Stomach smooth muscle (tissue), 2 donors: ENCODE results near the gene CFAP74.

Experiments used
- H3K27ac ChIP-seq: one replicate; pipeline ENCODE4 v1.7.0; 2013; ENCODE audit warnings: mild to moderate bottlenecking, low read length, inconsistent platforms
- H3K27me3 ChIP-seq, 2 donors: one replicate each; pipeline ENCODE4 v1.7.0; 2013; ENCODE audit warnings: low read length in 2 of 2; ENCODE audit not compliant: insufficient read depth in 2 of 2, control insufficient read depth in 1 of 2
- H3K36me3 ChIP-seq, 2 donors: one replicate each; pipeline ENCODE4 v1.7.0; 2013; ENCODE audit warnings: low read length in 2 of 2; ENCODE audit not compliant: control insufficient read depth in 2 of 2, insufficient read depth in 2 of 2
- H3K4me1 ChIP-seq: one replicate; pipeline ENCODE4 v1.7.0; 2013; ENCODE audit warnings: low read length; ENCODE audit not compliant: control insufficient read depth, insufficient read depth
- H3K4me3 ChIP-seq, 2 donors: one replicate each; pipeline ENCODE4 v1.7.0; 2013; ENCODE audit warnings: low read length in 2 of 2
- H3K9ac ChIP-seq, 2 donors: one replicate each; pipeline ENCODE4 v1.7.0; 2013; ENCODE audit warnings: low read length in 2 of 2, mild to moderate bottlenecking in 1 of 2
- H3K9me3 ChIP-seq, 2 donors: one replicate each; pipeline ENCODE4 v1.7.0; 2013; ENCODE audit warnings: low read length in 2 of 2; ENCODE audit not compliant: control insufficient read depth in 2 of 2
- donor health status: healthy.
- donor health status: Pancreatic carcinoma.

Gene CFAP74

DNA sequence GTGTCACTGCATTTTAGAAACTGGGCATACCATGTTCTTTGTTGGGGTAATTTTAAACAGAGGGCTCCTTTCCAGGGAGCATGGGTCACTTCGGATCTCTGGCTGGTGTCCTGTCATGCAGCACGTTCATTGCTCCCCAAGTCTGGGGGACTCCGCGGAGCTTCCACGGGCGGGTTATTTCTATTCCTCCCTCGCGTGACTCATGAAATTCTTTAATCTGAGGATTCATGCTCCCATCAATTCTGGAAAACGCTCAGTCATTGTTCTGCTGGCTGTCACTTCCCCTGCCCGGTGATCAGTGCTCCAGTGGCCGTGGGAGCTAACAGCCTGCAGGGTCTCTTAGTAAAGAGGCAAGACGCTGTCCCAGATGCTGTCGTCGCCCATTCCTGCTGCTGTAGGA lies 28.1 kb downstream of the CFAP74 start:
- Histone ChIP-seq H3K4me3 (no peak overlapping the region), H3K27ac (no peak overlapping the region), H3K36me3 (no peaks in the 10 kb centered on the region), H3K4me1 (no peaks in the 10 kb centered on the region), H3K9me3 (no peaks in the 10 kb centered on the region), H3K27me3 (peaks cover 7 to 12% of the 10 kb centered on the region in 2 donors), H3K9ac (no peak overlapping the region)

DNA sequence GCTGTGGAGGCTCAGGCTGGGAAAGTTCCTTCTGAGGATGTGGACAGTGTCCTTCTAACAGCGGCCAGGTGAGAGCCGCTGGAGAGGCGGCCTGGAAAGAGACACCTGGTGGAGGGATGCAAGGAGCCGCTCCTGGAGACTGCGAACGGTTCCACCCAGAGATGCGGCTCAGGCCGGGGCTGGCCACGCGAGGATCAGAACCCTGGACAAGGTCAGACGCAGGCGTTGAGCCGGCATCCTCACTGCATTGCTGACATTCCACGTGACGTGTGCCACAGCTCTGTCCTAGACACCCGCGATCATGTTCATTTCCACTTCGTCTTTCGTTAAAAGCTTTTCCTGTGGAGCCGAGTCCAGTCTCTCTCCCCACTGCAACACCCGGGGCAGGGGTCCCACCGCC lies 28.8 kb downstream of the CFAP74 start:
- H3K27me3 ChIP-seq: peaks cover 7 to 12% of the 10 kb centered on the region in 2 donors
- no peaks in the 10 kb centered on the region for H3K4me1 ChIP-seq

DNA sequence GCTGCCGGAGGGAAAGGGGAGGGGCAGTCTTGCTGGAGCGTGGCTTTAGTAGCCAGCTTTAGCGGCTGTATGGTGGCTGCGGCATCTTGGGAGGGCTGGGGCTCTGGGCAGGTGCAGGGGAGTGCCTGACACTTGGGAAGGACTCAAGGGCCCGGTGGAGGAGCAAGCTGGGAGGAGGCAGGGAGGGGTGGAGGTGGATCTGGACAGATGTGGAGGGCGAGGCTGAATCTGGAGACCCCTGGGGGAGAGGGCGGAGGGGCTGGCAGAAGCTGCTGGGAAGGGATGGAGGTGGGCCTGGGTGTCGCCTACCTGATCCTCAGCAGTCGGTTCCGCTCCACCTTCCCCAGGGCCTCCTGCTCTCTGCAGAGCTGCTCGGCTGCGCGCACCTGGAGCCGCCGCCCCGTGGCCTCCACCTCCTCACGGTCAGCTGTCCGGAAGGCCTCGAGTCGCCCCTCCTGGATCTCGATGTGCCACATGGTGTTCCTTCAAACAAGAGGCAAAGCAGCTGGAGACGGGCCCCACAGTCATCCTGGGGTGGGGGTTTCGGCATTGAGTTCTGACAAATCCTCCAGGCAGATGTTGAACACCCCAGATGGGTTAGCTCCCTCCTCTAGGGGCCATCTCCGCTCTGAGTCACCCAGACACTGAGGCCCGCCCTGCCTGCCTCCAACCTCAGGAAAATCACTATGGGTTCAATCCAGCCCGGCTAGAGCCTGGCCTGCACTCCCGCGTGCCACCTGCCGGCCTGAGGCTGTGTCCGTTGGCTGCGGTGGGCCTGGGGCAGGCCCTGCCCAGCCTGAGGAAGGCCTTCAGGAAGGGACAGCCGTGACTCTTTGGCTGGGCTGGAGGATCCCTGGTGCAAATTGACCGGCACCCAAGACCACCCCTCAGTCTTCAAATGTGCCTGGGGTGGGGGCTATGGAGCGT lies 29.6 kb downstream of the CFAP74 start:
- Histone ChIP-seq H3K4me3 (no peak overlapping the region), H3K27ac (no peak overlapping the region), H3K4me1 (no peaks in the 10 kb centered on the region), H3K27me3 (peaks cover 7 to 12% of the 10 kb centered on the region in 2 donors), H3K36me3 (no peaks in the 10 kb centered on the region), H3K9ac (no peak overlapping the region), H3K9me3 (no peaks in the 10 kb centered on the region)

More for the DNA sequence above, 28.8 kb downstream of the CFAP74 start:
- no peak overlapping the region for H3K9ac ChIP-seq
- no peaks in the 10 kb centered on the region for H3K36me3 ChIP-seq
- H3K9me3 ChIP-seq: no peaks in the 10 kb centered on the region
- H3K27ac ChIP-seq: no peak overlapping the region
- H3K4me3 ChIP-seq: no peak overlapping the region

DNA sequence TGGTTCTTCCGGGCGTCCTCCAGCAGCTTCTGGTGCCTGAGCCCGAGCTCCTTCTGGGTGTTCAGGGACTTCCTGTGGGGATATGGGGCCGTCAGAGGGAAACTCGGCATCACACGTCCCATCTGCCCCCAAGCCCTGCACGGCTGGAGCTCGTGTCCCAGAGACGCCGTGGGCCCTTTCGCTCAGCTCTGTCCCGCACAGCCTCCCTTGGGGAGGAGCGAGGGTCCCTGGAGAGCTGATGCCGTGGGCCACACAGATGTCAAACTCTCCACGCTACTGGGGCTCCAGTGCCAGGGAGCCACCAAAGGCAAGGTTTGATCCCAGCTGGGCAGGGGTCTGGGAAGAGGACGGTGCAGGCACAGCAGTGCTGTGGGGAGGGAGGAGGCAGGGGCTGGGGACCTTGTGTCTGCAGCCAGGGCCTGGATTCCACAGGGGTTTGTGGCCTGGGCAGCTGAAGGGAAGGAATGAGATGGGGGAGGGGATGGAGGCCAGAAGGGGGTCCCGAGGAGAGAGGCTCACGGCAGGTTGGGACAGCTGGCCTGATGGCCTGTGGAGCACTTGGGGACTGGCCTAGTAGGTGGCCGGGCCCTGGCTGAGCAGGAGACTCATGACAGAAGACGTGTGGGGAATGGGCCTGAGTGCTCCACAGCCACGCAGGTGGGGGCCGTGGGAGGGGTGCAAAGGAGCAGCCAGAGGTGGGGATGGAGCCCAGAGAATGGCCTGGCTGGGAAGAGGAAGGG lies 30.4 kb downstream of the CFAP74 start:
- no peak overlapping the region for H3K27ac ChIP-seq
- no peak overlapping the region for H3K4me3 ChIP-seq
- no peaks in the 10 kb centered on the region for H3K36me3 ChIP-seq
- H3K27me3 ChIP-seq: peaks cover 9 to 12% of the 10 kb centered on the region in 2 donors
- no peaks in the 10 kb centered on the region for H3K4me1 ChIP-seq
- H3K9ac ChIP-seq: no peak overlapping the region
- H3K9me3 ChIP-seq: no peaks in the 10 kb centered on the region

DNA sequence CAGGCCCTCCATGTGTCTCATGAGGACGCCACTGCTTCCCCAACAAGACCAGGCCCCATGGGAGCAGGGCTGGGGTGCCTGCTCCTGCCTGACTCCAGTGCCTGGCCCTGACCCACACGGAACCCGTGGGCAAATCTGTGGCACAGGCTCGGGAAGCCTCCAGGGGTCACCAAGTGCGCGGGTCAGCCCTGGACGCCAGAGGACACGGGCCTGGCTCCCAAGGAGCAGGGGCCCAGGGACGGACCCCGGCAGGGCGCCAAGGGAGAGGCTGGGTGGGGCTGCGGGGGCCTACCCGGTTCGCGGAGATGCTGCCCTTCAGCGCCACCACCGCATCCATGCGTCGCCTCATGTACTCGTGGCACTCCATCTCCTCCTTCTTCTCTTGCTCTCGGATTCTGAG lies 31.9 kb downstream of the CFAP74 start:
- Histone ChIP-seq H3K36me3 (no peaks in the 10 kb centered on the region), H3K4me1 (no peaks in the 10 kb centered on the region), H3K9ac (no peak overlapping the region), H3K4me3 (no peak overlapping the region), H3K27ac (no peak overlapping the region), H3K27me3 (peaks cover 15 to 16% of the 10 kb centered on the region in 2 donors), H3K9me3 (no peaks in the 10 kb centered on the region)

DNA sequence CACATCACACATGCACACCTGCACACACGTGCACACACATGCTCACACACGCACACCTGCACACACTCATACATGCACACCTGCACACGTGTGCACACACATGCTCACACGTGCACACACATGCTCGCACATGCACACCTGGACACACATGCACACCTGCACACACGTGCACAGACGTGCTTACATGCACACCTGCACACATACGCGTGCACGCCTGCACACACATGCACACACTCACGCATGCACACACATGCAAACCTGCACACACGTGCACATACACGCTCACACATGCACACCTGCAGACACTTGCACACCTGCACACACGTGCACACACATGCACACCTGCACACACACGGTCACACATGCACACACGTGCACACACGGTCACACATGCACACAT lies 32.6 kb downstream of the CFAP74 start:
- no peaks in the 10 kb centered on the region for H3K9me3 ChIP-seq
- H3K4me3 ChIP-seq: no peak overlapping the region
- H3K9ac ChIP-seq: no peak overlapping the region
- peaks cover 15 to 16% of the 10 kb centered on the region in 2 donors for H3K27me3 ChIP-seq
- no peak overlapping the region for H3K27ac ChIP-seq
- H3K36me3 ChIP-seq: no peaks in the 10 kb centered on the region
- no peaks in the 10 kb centered on the region for H3K4me1 ChIP-seq

DNA sequence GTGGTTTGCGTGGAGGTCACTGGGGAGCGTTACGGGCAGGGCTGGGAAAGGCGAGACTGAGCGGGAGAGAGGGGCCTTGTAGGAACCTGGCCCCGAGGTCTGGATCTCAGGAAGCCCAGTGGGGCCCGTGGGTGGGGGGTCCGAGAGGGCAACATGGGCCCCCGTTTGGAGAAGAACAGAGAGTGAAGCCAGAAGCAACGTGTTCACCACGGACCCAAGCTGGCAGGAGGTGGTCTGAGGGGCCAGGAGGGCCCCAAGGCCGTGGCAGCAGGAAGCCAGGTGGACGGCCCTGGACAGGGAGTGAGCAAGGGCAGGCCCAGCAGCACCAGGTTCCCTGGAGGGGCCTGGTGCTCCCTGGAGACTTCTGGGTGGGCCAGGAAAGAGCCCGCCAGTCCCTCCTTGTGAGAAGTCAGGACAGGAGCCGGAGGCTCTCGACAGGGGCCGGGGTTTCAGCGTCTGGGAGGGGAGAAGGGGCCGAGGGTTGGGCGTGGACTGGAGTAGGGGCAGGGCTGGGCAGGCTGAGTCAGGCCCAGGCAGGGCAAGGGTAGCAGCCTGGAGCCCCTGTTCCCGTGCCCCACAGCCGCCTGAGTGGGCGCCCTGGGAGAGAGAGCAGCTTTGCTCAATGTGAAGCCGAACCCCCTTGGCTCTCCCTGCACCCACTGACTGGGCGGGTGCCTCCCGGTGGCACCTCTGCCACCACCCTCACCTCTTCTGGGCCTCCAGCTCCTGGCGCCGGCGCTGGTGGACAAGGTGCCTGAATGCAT lies 33.5 kb downstream of the CFAP74 start:
- H3K27me3 ChIP-seq: peaks cover 16 to 23% of the 10 kb centered on the region in 2 donors
- H3K9me3 ChIP-seq: no peaks in the 10 kb centered on the region
- H3K4me1 ChIP-seq: no peaks in the 10 kb centered on the region
- H3K27ac ChIP-seq: no peak overlapping the region
- H3K4me3 ChIP-seq: no peak overlapping the region
- H3K36me3 ChIP-seq: no peaks in the 10 kb centered on the region
- H3K9ac ChIP-seq: no peak overlapping the region

DNA sequence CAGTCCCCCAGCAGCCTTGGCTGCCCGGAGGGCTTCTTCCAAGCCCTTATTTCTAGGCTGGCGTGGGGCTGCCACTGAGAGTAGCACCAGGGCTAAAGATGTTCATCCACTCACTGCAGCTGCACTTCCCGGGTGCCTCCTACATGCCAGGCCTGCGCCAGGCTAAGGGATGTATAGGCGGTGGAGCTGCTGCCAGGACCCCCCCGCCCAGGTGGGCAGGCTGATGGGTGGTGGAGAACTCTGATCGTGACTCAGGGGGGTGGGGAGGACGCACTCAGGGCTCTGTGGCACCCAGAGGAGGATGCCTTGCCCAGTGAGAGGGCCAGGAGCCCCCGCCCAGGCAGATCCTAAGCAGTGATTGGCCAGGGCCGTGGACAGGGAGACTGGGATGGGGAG lies 34.1 kb downstream of the CFAP74 start:
- peaks cover 16 to 23% of the 10 kb centered on the region in 2 donors for H3K27me3 ChIP-seq
- no peaks in the 10 kb centered on the region for H3K36me3 ChIP-seq
- H3K27ac ChIP-seq: no peak overlapping the region
- no peak overlapping the region for H3K4me3 ChIP-seq
- no peaks in the 10 kb centered on the region for H3K4me1 ChIP-seq
- no peak overlapping the region for H3K9ac ChIP-seq
- no peaks in the 10 kb centered on the region for H3K9me3 ChIP-seq

DNA sequence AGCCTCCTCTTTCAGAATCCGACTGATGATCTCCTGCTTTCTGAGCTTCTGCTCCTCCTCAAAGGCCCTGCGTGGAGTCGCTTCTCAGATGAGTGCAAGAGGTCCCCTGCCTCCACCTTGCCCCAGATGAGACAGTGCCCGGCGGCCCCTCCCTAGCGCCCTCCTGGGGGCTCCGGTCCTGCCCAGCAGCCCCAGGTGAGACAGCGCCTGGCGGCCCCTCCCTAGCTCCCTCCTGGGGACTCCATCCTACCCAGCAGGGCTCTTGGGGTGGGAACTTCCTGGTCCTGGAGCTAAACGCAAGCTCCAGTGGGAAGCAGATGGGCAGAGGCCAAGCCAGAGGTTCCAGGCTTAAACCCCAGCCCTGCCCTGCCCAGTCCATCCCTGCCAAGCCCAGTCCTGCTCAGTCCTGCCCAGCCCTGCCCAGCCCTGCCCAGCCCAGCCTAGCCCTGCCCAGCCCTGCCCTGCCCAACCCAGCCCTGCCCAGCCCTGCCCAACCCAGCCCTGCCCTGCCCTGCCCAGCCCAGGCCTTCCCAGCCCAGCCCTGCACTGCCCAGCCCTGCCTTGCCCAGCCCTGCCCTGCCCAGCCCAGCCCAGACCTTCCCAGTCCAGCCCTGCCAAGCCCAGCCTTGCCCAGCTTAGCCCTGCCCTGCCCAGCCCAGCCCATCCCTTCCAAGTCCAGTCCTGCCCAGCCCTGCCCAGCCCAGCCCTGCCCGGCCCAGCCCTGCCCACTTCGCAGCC lies 34.6 kb downstream of the CFAP74 start:
- H3K9ac ChIP-seq: no peak overlapping the region
- H3K4me1 ChIP-seq: no peaks in the 10 kb centered on the region
- H3K4me3 ChIP-seq: no peak overlapping the region
- peaks cover 18 to 19% of the 10 kb centered on the region in 2 donors for H3K27me3 ChIP-seq
- H3K36me3 ChIP-seq: no peaks in the 10 kb centered on the region
- no peak overlapping the region for H3K27ac ChIP-seq
- H3K9me3 ChIP-seq: no peaks in the 10 kb centered on the region

DNA sequence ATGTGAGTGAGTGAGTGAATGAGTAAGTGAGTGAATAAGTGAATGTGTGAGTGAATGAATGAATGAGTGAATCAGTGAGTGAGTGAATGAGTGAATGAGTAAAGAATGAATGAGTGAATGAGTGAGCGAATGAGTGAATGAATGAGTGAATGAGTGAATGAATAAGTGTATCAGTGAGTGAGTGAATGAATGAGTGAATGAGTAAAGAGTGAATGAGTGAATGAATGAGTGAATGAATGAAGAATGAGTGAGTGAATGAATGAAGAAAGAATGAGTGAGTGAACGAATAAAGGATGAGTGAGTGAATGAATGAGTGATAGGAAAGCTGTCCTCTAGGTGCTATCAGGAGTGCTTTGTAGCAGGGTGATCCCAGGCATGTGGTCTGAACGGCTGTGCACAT lies 35.7 kb downstream of the CFAP74 start:
- H3K4me3 ChIP-seq: no peak overlapping the region
- H3K36me3 ChIP-seq: no peaks in the 10 kb centered on the region
- H3K9me3 ChIP-seq: no peaks in the 10 kb centered on the region
- H3K27me3 ChIP-seq: peaks cover 15 to 18% of the 10 kb centered on the region in 2 donors
- H3K4me1 ChIP-seq: no peaks in the 10 kb centered on the region
- no peak overlapping the region for H3K27ac ChIP-seq
- H3K9ac ChIP-seq: no peak overlapping the region
